ENCODE results near the gene CCDC142. TPM values are rescaled to one million over a fixed set of nuclear protein-coding genes. Genes with fewer than 3 reads are reported as not detected.
"Not testable (repeated sequence)": the region's sequence is repeated elsewhere in the genome, so short reads cannot be mapped to it uniquely, and the experiment has no call there.

The CCDC142 gene
- total RNA-seq, 4 donors from 2014 or later = 60.6 to 132 (median 94.7) TPM

DNA sequence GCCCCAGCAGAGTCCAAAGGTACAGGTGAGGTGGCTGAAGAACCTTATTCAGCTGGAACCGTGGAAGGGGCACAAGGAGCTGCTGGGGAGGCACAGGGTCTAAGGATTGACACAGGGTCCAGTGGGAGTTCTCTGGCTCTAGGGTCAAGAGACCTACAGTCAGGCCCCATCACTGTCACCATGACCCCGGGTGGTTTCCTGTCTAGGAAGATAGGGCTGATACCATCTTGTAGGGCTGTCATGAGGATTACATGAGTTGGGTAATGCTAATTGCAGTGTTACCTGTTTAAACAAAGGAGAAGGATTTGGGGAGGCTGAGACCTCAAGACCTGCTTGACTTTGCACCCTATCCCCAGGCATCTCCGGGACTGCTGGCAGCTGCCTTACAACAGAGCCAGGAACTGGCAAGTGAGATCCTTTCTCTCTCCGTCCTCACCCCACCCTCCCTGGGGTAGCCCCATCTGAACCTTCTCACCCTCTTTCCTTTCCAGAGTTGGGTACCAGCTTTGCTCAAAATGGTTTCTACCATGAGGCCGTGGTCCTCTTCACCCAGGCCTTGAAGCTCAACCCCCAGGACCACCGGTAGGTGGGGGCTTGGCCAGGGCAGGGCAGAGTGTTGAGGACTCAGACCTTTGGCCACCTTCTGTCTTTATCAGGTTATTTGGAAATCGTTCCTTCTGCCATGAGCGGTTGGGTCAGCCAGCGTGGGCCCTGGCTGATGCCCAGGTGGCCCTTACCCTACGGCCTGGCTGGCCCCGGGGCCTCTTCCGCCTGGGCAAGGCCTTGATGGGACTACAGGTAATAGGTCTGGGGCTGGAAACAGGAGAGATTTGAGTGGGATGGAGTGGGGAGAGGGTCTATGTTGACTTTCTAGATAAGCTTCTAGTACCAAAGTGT, 9.1 kb upstream of the CCDC142 start:
- Histone ChIP-seq H3K4me3 (no peak overlapping the region), H3K4me1 (peaks cover 0 to 8% (median 1%) of the 10 kb centered on the region in 4 donors), H3K36me3 (peaks cover 0 to 60% (median 0%) of the 10 kb centered on the region in 3 donors), H3K27me3 (no peaks in the 10 kb centered on the region), H3K27ac (no peak overlapping the region), H3K9me3 (no peaks in the 10 kb centered on the region)
- TF ChIP-seq CTCF (IDR thresholded peaks at IDR 0.05) (no peak), POLR2A (IDR thresholded peaks at IDR 0.05) (no peak)
- no peak for DNase-seq

DNA sequence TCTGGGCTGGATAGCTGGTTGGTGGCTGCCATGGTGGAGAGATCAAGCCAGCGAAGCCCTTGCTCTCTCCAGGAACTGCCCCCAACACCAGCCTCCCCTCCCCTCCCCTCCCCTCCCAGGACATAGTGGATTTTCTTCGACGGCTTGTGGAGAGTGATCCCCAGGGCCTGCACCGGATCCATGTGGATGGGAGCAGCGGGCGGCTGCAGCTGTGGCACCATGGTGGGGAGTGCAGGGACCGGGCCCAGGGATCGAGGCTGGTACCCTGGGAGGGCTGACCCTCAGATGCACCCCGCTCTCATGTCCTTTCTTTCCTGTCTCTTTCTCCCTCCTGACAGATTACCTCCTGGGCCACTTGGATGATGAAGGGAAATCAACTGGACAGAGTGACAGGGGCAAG, 7.1 kb upstream of the CCDC142 start:
- Histone ChIP-seq H3K27me3 (no peaks in the 10 kb centered on the region), H3K27ac (no peak overlapping the region), H3K4me3 (no peak overlapping the region), H3K4me1 (peaks cover 0 to 8% (median 1%) of the 10 kb centered on the region in 4 donors), H3K9me3 (no peaks in the 10 kb centered on the region), H3K36me3 (peaks cover 0 to 77% (median 0%) of the 10 kb centered on the region in 3 donors)
- DNase-seq = no peak
- TF ChIP-seq CTCF (IDR thresholded peaks at IDR 0.05) (no peak), POLR2A (IDR thresholded peaks at IDR 0.05) (no peak)

DNA sequence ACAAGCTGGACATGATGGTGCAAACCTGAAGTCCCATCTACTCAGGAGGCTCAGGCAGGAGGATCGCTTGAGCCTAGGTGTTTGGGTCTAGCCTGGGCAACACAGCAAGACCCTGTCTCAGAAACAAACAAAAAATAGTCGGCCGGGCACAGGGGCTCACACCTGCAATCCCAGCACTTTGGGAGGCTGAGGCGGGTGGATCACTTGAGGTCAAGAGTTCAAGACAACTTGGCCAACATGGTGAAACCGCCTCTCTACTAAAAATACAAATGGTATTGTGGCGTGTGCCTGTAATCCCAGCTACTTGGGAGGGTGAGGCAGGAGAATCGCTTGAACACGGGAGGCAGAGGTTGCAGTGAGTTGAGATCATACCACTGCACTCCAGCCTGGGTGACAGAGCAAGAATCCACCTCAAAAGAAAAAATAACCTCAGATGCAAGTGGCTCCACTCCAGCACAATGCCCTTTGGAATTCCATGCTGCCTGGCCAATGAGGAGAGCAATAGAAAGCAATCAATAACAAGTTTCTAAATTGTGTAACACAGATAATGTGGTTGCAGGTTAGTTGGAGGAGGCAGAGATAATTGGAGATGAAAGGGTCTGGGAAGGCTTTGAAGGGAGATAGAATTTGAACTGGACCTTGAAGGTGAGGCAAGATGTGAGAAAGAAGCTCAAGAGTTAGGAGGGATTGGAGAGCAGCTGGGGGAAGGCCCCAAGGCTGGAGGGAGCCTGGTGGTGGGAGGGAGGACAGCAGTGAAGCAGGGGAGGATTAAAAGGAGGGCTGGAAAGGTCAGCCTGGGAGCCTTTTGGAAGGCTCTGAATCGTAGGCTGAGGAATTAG, 6.1 kb upstream of the CCDC142 start:
- no peaks in the 10 kb centered on the region for H3K9me3 ChIP-seq
- H3K4me3 ChIP-seq = no peak overlapping the region
- DNase-seq = peak in 1 of 3 donors; percentile 65
- H3K4me1 ChIP-seq = peaks cover 0 to 14% (median 1%) of the 10 kb centered on the region in 4 donors
- H3K27me3 ChIP-seq = no peaks in the 10 kb centered on the region
- peak overlapping the region in 2 of 4 donors; percentile 27 to 73 for H3K27ac ChIP-seq
- TF ChIP-seq CTCF (IDR thresholded peaks at IDR 0.05) (peak in 2 of 6 experiments; percentile 15 to 18), POLR2A (IDR thresholded peaks at IDR 0.05) (no peak)
- peaks cover 0 to 70% (median 0%) of the 10 kb centered on the region in 3 donors for H3K36me3 ChIP-seq

DNA sequence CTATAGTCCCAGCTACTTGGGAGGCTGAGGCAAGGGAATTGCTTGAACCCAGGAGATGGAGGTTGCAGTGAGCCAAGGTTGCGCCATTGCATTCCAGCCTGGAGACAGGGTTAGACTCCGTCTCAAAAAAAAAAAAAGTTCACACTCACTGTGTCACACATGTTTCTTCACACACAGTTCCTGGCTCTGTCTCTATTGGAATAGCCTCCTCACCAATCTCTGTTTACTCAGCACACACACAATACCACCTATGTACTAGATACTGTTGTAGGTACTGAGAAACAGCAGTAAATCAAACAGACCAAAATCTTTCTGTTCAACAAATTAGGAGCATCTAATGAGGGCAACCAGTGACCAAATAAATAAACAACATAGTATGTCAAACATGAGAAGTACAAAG, 3.3 kb upstream of the CCDC142 start:
- no peak overlapping the region for H3K27ac ChIP-seq
- H3K4me1 ChIP-seq = peaks cover 3 to 28% (median 12%) of the 10 kb centered on the region in 4 donors
- peaks cover 0 to 43% (median 0%) of the 10 kb centered on the region in 3 donors for H3K36me3 ChIP-seq
- TF ChIP-seq POLR2A (IDR thresholded peaks at IDR 0.05) = no peak
- TF ChIP-seq CTCF (IDR thresholded peaks at IDR 0.05) = no peak
- no peak for DNase-seq
- H3K27me3 ChIP-seq = no peaks in the 10 kb centered on the region
- H3K4me3 ChIP-seq = no peak overlapping the region
- no peaks in the 10 kb centered on the region for H3K9me3 ChIP-seq

DNA sequence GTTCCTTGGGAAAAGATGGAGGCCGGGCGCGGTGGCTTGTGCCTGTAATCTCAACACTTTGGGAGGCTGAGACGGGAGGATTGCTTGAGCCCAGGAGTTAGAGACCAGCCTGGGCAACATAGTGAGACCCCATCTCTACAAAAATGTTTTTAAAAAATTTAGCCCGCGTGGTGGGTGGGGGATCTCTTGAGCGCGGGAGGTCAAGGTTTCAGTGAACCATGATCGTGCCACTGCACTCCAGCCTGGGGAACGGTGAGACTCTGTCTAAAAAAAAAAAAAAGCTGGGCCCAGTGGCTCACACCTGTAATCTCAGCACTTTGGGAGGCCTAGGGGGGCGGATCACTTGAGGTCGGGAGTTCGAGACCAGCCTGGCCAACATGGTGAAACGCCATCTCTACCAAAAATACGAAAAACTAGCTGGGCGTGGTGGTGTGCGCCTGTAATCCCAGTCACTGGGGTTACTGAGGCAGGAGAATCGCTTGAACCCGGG, 922 bp upstream of the CCDC142 start:
- Histone ChIP-seq H3K36me3 (peaks cover 0 to 43% (median 0%) of the 10 kb centered on the region in 3 donors), H3K27ac (peak overlapping the region in 3 of 4 donors; percentile 86 to 93 (median 92)), H3K4me1 (peaks cover 3 to 31% (median 13%) of the 10 kb centered on the region in 4 donors), H3K4me3 (peak overlapping the region; percentile 77 to 87 (median 80))
- not testable (repeated sequence) for H3K27me3 ChIP-seq, H3K9me3 ChIP-seq, DNase-seq

All from Peyer's patch (tissue), 4 donors.